ENCODE data around the gene TGFB2.

DNA sequence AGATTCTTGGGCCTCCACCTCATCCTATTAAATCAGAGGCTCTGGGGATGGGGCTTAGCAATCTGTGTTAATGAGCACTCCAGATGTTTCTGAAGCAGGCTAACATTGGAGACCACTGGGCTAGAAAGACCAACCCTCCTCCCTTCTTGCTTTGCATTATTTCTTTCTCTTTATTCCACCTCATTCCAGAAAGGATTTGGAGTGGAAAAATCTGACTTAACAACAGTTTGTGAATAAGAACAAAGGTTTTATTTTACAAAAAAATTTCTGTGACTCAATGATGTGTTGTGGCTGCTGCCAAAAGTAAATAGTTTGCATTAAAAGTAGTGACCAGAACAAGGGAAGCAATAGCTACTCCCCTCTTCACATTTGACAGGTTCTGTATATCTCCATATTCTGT, 79.4 kb downstream of the TGFB2 start:
- TF ChIP-seq SMC3 (conservative IDR thresholded peaks at IDR 0.05; ENCODE audit: poor library complexity) (no peak), EP300 (conservative IDR thresholded peaks at IDR 0.05; ENCODE audit: poor library complexity, severe bottlenecking) (no peak), EZH2 (IDR thresholded peaks at IDR 0.05; ENCODE audit: borderline replicate concordance, insufficient read depth, low read length, poor library complexity, severe bottlenecking) (no peak), RAD21 (conservative IDR thresholded peaks at IDR 0.05) (no peak), POLR2AphosphoS5 (IDR thresholded peaks at IDR 0.05) (no peak)
- TF ChIP-seq, protein P1, sequence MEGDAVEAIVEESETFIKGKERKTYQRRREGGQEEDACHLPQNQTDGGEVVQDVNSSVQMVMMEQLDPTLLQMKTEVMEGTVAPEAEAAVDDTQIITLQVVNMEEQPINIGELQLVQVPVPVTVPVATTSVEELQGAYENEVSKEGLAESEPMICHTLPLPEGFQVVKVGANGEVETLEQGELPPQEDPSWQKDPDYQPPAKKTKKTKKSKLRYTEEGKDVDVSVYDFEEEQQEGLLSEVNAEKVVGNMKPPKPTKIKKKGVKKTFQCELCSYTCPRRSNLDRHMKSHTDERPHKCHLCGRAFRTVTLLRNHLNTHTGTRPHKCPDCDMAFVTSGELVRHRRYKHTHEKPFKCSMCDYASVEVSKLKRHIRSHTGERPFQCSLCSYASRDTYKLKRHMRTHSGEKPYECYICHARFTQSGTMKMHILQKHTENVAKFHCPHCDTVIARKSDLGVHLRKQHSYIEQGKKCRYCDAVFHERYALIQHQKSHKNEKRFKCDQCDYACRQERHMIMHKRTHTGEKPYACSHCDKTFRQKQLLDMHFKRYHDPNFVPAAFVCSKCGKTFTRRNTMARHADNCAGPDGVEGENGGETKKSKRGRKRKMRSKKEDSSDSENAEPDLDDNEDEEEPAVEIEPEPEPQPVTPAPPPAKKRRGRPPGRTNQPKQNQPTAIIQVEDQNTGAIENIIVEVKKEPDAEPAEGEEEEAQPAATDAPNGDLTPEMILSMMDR (IDR thresholded peaks at IDR 0.05; ENCODE audit: poor library complexity, severe bottlenecking), result no peak

All from neural cell (in vitro differentiated cells).